Neural progenitor cell (in vitro differentiated cells): ENCODE data around the gene PPFIBP1. TPM values are rescaled to one million over a fixed set of nuclear protein-coding genes. Genes with fewer than 3 reads are reported as not detected.

Source experiments
- DNase-seq: peaks from one replicate; pipeline ENCODE4 v3.0.0-alpha.2; 2016; ENCODE audit warnings: low spot score
- H2AFZ ChIP-seq: fragments of 200-600 bp; sonication (generic); replicated peaks from 2 replicates; pipeline ENCODE4 v1.6.1; 2016; ENCODE audit warnings: antibody characterized with exemption
- H3F3A ChIP-seq: fragments of 200-600 bp; sonication (generic); 2 replicates; pipeline ENCODE4 v1.6.1; 2016; ENCODE audit warnings: antibody characterized with exemption, low read depth
- H3K27ac ChIP-seq: fragments of 200-600 bp; sonication (generic); 2 replicates; pipeline ENCODE4 v1.5.1; 2016; ENCODE audit warnings: mild to moderate bottlenecking
- H3K27me3 ChIP-seq: fragments of 200-600 bp; sonication (generic); 2 replicates; pipeline ENCODE4 v1.6.1; 2016; ENCODE audit warnings: mild to moderate bottlenecking, moderate library complexity
- H3K36me3 ChIP-seq: fragments of 200-600 bp; sonication (generic); 2 replicates; pipeline ENCODE4 v1.5.1; 2016
- H3K4me1 ChIP-seq: fragments of 200-600 bp; sonication (generic); 2 replicates; pipeline ENCODE4 v1.6.1; 2016; ENCODE audit warnings: mixed run types
- H3K4me2 ChIP-seq: fragments of 200-600 bp; sonication (generic); 2 replicates; pipeline ENCODE4 v1.6.1; 2016
- H3K4me3 ChIP-seq: fragments of 200-600 bp; sonication (generic); 2 replicates; pipeline ENCODE4 v1.5.1; 2016
- H3K79me2 ChIP-seq: fragments of 200-600 bp; sonication (generic); 2 replicates; pipeline ENCODE4 v1.6.1; 2016; ENCODE audit warnings: low read depth
- H3K9ac ChIP-seq: fragments of 200-600 bp; sonication (generic); 2 replicates; pipeline ENCODE4 v1.6.1; 2016
- H3K9me3 ChIP-seq: fragments of 200-600 bp; sonication (generic); 2 replicates; pipeline ENCODE4 v1.5.1; 2016; ENCODE audit warnings: low read depth
- H4K20me1 ChIP-seq: fragments of 200-600 bp; sonication (generic); 2 replicates; pipeline ENCODE4 v1.6.1; 2016; ENCODE audit warnings: low read depth
- H3K27ac Mint-ChIP-seq: 3 replicates; pipeline ENCODE4 v1.8.0; 2021; ENCODE audit warnings: mixed read lengths
- H3K27me3 Mint-ChIP-seq: 2 replicates; pipeline ENCODE4 v1.8.0; 2022; ENCODE audit warnings: low read depth, mild to moderate bottlenecking, inconsistent platforms, moderate library complexity, mixed read lengths; ENCODE audit not compliant: insufficient read depth
- H3K36me3 Mint-ChIP-seq: 3 replicates; pipeline ENCODE4 v1.8.0; 2021; ENCODE audit warnings: mixed read lengths
- H3K4me1 Mint-ChIP-seq: 3 replicates; pipeline ENCODE4 v1.8.0; 2021; ENCODE audit warnings: mixed read lengths
- H3K4me3 Mint-ChIP-seq: 3 replicates; pipeline ENCODE4 v1.8.0; 2021; ENCODE audit warnings: mild to moderate bottlenecking, moderate library complexity, mixed read lengths
- H3K9me3 Mint-ChIP-seq: 3 replicates; pipeline ENCODE4 v1.8.0; 2020; ENCODE audit warnings: mixed read lengths
- EZH2 ChIP-seq: fragments of 200-600 bp; sonication (generic); IDR thresholded peaks from 2 replicates; pipeline ENCODE4 v1.6.1; 2017; ENCODE audit warnings: antibody characterized with exemption, mild to moderate bottlenecking, moderate library complexity
- EZH2phosphoT487 ChIP-seq: fragments of 200-600 bp; sonication (generic); IDR thresholded peaks from 2 replicates; pipeline ENCODE4 v1.6.1; 2017; ENCODE audit warnings: antibody characterized with exemption
- total RNA-seq: library from RNA; depleted of rRNA; stranded (reverse); fragments of >200 nt; gene quantifications from 2 replicates; pipeline ENCODE4 v1.2.3, GENCODE V29; 2015; ENCODE audit warnings: low replicate concordance
- TF ChIP-seq, protein P1 (sequence below): fragments of 200-600 bp; sonication (generic); IDR thresholded peaks from 2 replicates; pipeline ENCODE4 v1.5.1; 2017; ENCODE audit warnings: antibody characterized with exemption, mild to moderate bottlenecking

The PPFIBP1 gene
- total RNA-seq, 1 donor from 2014 or later: 61.7 TPM

GRCh38 chr12:27566159-27566558 lies 42.2 kb downstream of the PPFIBP1 start:
- H3K4me1 ChIP-seq: peaks cover 12% of the 10 kb centered on the region
- no peaks in the 10 kb centered on the region for H3K79me2 ChIP-seq
- no peaks in the 10 kb centered on the region for H3K9me3 Mint-ChIP-seq
- no peak overlapping the region for H3K9ac ChIP-seq
- no peak for DNase-seq
- peaks cover 9% of the 10 kb centered on the region for H4K20me1 ChIP-seq
- H3K4me1 Mint-ChIP-seq: peaks cover 19% of the 10 kb centered on the region
- H3K9me3 ChIP-seq: no peaks in the 10 kb centered on the region
- no peak overlapping the region for H3K4me3 ChIP-seq
- no peaks in the 10 kb centered on the region for H3K27me3 ChIP-seq
- no peak overlapping the region for H3K4me3 Mint-ChIP-seq
- no peaks in the 10 kb centered on the region for H3K36me3 ChIP-seq
- no peak overlapping the region for H3K4me2 ChIP-seq
- H3K36me3 Mint-ChIP-seq: no peaks in the 10 kb centered on the region
- no peak overlapping the region for H2AFZ ChIP-seq
- peaks cover 2% of the 10 kb centered on the region for H3K27me3 Mint-ChIP-seq
- no peak for TF ChIP-seq EZH2phosphoT487
- no peak for TF ChIP-seq EZH2
- TF ChIP-seq, protein P1, sequence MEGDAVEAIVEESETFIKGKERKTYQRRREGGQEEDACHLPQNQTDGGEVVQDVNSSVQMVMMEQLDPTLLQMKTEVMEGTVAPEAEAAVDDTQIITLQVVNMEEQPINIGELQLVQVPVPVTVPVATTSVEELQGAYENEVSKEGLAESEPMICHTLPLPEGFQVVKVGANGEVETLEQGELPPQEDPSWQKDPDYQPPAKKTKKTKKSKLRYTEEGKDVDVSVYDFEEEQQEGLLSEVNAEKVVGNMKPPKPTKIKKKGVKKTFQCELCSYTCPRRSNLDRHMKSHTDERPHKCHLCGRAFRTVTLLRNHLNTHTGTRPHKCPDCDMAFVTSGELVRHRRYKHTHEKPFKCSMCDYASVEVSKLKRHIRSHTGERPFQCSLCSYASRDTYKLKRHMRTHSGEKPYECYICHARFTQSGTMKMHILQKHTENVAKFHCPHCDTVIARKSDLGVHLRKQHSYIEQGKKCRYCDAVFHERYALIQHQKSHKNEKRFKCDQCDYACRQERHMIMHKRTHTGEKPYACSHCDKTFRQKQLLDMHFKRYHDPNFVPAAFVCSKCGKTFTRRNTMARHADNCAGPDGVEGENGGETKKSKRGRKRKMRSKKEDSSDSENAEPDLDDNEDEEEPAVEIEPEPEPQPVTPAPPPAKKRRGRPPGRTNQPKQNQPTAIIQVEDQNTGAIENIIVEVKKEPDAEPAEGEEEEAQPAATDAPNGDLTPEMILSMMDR: no peak
- no peak overlapping the region for H3K27ac Mint-ChIP-seq
- no peaks in the 10 kb centered on the region for H3F3A ChIP-seq
- H3K27ac ChIP-seq: no peak overlapping the region

- Histone ChIP-seq H4K20me1 (peaks cover 9% of the 10 kb centered on the region), H3K9ac (no peak overlapping the region)
Measured at GRCh38 chr12:27566626-27567025, 42.6 kb downstream of the PPFIBP1 start.

DNA sequence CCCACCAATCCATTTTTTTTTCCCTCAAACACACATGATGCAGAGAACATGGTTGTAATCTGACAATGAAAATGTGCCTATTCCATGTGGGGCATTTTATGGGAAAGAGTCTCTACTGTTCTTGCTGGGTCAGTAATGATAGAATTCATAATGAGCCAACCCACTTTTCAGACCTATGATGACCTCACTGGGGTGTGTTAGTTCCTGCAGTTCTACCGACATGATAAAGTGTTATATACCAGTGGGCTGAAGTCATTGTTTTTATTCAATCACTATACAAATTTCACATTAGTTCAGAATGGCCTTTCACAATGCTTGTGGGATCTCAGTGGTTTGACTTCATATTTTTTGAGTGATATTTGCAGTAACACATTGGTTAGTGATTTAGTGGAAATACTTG lies 47.5 kb downstream of the PPFIBP1 start:
- no peaks in the 10 kb centered on the region for H4K20me1 ChIP-seq
- H3K27me3 ChIP-seq: no peaks in the 10 kb centered on the region
- H3K9me3 ChIP-seq: no peaks in the 10 kb centered on the region
- no peak for DNase-seq
- H3K4me1 Mint-ChIP-seq: no peaks in the 10 kb centered on the region
- no peak overlapping the region for H3K27ac Mint-ChIP-seq
- no peaks in the 10 kb centered on the region for H3K9me3 Mint-ChIP-seq
- no peaks in the 10 kb centered on the region for H3F3A ChIP-seq
- H3K4me3 ChIP-seq: no peak overlapping the region
- peaks cover 2% of the 10 kb centered on the region for H3K27me3 Mint-ChIP-seq
- no peaks in the 10 kb centered on the region for H3K79me2 ChIP-seq
- TF ChIP-seq EZH2 (no peak), EZH2phosphoT487 (no peak)
- TF ChIP-seq, protein P1: no peak
- no peaks in the 10 kb centered on the region for H3K4me1 ChIP-seq
- no peak overlapping the region for H3K9ac ChIP-seq
- H3K4me2 ChIP-seq: no peak overlapping the region
- H3K4me3 Mint-ChIP-seq: no peak overlapping the region
- H3K36me3 Mint-ChIP-seq: no peaks in the 10 kb centered on the region
- H3K27ac ChIP-seq: no peak overlapping the region
- H2AFZ ChIP-seq: no peak overlapping the region
- H3K36me3 ChIP-seq: no peaks in the 10 kb centered on the region

More at GRCh38 chr12:27566626-27567025, 42.6 kb downstream of the PPFIBP1 start:
- Histone ChIP-seq H3F3A (no peaks in the 10 kb centered on the region), H3K27me3 (no peaks in the 10 kb centered on the region), H3K4me1 (peaks cover 12% of the 10 kb centered on the region), H3K4me2 (no peak overlapping the region), H3K9me3 (no peaks in the 10 kb centered on the region), H3K79me2 (no peaks in the 10 kb centered on the region), H3K36me3 (no peaks in the 10 kb centered on the region), H3K27ac (no peak overlapping the region), H2AFZ (no peak overlapping the region), H3K4me3 (no peak overlapping the region)
- H3K4me1 Mint-ChIP-seq: peaks cover 16% of the 10 kb centered on the region
- H3K27ac Mint-ChIP-seq: no peak overlapping the region
- DNase-seq: no peak
- no peak overlapping the region for H3K4me3 Mint-ChIP-seq
- no peaks in the 10 kb centered on the region for H3K9me3 Mint-ChIP-seq
- H3K36me3 Mint-ChIP-seq: no peaks in the 10 kb centered on the region
- TF ChIP-seq, protein P1: no peak
- no peak for TF ChIP-seq EZH2phosphoT487
- TF ChIP-seq EZH2: no peak
- peaks cover 2% of the 10 kb centered on the region for H3K27me3 Mint-ChIP-seq
